IPS-20b (cell line): ENCODE measurements around the gene USP51.
"Not testable (repeated sequence)": the region's sequence is repeated elsewhere in the genome, so short reads cannot be mapped to it uniquely, and the experiment has no call there.

Source experiments
- H3K27ac ChIP-seq: one replicate; pipeline ENCODE4 v1.5.1; 2013; ENCODE audit warnings: low read length
- H3K27me3 ChIP-seq: 2 replicates; pipeline ENCODE4 v1.6.1; 2013; ENCODE audit warnings: mild to moderate bottlenecking, low read length, inconsistent platforms; ENCODE audit not compliant: insufficient read depth
- H3K36me3 ChIP-seq: 2 replicates; pipeline ENCODE4 v1.6.1; 2013; ENCODE audit warnings: low read depth, mild to moderate bottlenecking, inconsistent platforms, low read length, moderate library complexity; ENCODE audit not compliant: insufficient read depth
- H3K4me1 ChIP-seq: 2 replicates; pipeline ENCODE4 v1.6.1; 2013; ENCODE audit warnings: mild to moderate bottlenecking, control low read depth, inconsistent platforms, low read length, moderate library complexity; ENCODE audit not compliant: insufficient read depth
- H3K4me3 ChIP-seq: 2 replicates; pipeline ENCODE4 v1.5.1; 2013; ENCODE audit warnings: mild to moderate bottlenecking, low read length, inconsistent platforms
- H3K9ac ChIP-seq: 2 replicates; pipeline ENCODE4 v1.6.1; 2013; ENCODE audit warnings: low read depth, mild to moderate bottlenecking, inconsistent platforms, low read length, moderate library complexity
- H3K9me3 ChIP-seq: 2 replicates; pipeline ENCODE4 v1.6.1; 2013; ENCODE audit warnings: mild to moderate bottlenecking, low read depth, low read length, inconsistent platforms; ENCODE audit not compliant: insufficient read depth

Gene USP51

GRCh38 chrX:55489314-55490009, at the start of gene USP51:
USP51 (minus strand) TSS chrX:55489848; CDS start chrX:55488939, 909 bp downstream.
- H3K27ac ChIP-seq, result peak within 1 kb of the TSS; percentile 36
- peak within 1 kb of the TSS; percentile 94 for H3K4me3 ChIP-seq
- peaks cover 17% of the 10 kb centered on the region for H3K36me3 ChIP-seq
- H3K9me3 ChIP-seq, result no peaks in the 10 kb centered on the region
- no peaks in the 10 kb centered on the region for H3K27me3 ChIP-seq
- H3K9ac ChIP-seq, result peak within 1 kb of the TSS; percentile 88
- peaks cover 7% of the 10 kb centered on the region; the same call in 1 of the 2 replicates for H3K4me1 ChIP-seq

DNA sequence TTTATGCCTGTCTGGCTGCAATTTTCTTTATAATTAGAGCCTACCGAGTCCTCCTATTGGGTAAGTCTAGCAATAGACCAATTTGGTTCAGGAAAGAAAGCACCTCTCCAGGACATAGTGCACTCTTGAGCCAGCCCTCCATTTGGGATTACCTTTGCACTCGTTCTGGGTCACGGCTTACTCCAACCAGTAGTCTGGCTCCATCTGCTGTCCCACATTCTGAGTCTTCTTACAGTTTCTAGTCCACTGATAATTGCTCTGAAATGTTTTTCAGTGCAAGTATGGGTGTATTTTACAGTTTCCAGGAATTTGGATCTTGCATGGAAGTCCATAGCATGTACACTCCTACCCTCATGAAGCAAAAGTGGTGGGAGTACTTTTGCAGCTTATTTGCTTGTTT, 34.8 kb upstream of the USP51 start:
- H3K9me3 ChIP-seq, result no peaks in the 10 kb centered on the region
- no peaks in the 10 kb centered on the region for H3K36me3 ChIP-seq
- no peaks in the 10 kb centered on the region for H3K27me3 ChIP-seq
- no peaks in the 10 kb centered on the region for H3K4me1 ChIP-seq
- H3K27ac ChIP-seq, result no peak overlapping the region
- H3K4me3 ChIP-seq, result no peak overlapping the region
- no peak overlapping the region for H3K9ac ChIP-seq

DNA sequence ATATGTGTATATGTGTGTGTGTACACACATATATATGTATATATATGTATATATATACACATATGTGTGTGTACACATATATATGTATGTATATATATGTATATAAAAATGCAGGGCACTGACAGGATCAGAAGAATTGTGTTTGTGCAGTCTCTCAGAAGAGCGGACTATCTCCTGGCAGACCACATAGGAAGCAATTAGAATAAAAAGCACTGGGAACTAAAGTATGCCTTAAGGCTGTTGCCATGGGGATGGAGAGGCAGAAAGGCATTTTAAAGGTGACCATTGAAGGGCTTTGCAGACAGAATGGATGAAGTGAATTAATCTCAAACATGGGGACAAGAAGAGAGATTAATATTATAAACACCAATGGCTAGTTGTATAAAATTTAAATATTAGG, 33.7 kb upstream of the USP51 start:
- Histone ChIP-seq H3K9me3 (no peaks in the 10 kb centered on the region), H3K4me3 (no peak overlapping the region), H3K27me3 (no peaks in the 10 kb centered on the region), H3K9ac (no peak overlapping the region), H3K4me1 (no peaks in the 10 kb centered on the region), H3K27ac (no peak overlapping the region), H3K36me3 (no peaks in the 10 kb centered on the region)

GRCh38 chrX:55522596-55523276, 33.1 kb upstream of the USP51 start:
- H3K9me3 ChIP-seq, result no peaks in the 10 kb centered on the region

GRCh38 chrX:55521687-55522086, 32.0 kb upstream of the USP51 start:
- H3K4me1 ChIP-seq, result no peaks in the 10 kb centered on the region
- no peaks in the 10 kb centered on the region for H3K9me3 ChIP-seq
- no peak overlapping the region for H3K27ac ChIP-seq
- H3K4me3 ChIP-seq, result no peak overlapping the region
- H3K27me3 ChIP-seq, result no peaks in the 10 kb centered on the region
- no peaks in the 10 kb centered on the region for H3K36me3 ChIP-seq
- no peak overlapping the region for H3K9ac ChIP-seq

More at GRCh38 chrX:55522596-55523276, 33.1 kb upstream of the USP51 start:
- no peak overlapping the region for H3K27ac ChIP-seq
- H3K4me1 ChIP-seq, result no peaks in the 10 kb centered on the region
- no peaks in the 10 kb centered on the region for H3K27me3 ChIP-seq
- H3K9ac ChIP-seq, result no peak overlapping the region
- no peak overlapping the region for H3K4me3 ChIP-seq
- H3K36me3 ChIP-seq, result no peaks in the 10 kb centered on the region

- not testable (repeated sequence) for H3K4me1 ChIP-seq, H3K4me3 ChIP-seq, H3K9ac ChIP-seq, H3K27ac ChIP-seq, H3K27me3 ChIP-seq, H3K9me3 ChIP-seq, H3K36me3 ChIP-seq
Observed at GRCh38 chrX:55516794-55517481, 27.3 kb upstream of the USP51 start.

DNA sequence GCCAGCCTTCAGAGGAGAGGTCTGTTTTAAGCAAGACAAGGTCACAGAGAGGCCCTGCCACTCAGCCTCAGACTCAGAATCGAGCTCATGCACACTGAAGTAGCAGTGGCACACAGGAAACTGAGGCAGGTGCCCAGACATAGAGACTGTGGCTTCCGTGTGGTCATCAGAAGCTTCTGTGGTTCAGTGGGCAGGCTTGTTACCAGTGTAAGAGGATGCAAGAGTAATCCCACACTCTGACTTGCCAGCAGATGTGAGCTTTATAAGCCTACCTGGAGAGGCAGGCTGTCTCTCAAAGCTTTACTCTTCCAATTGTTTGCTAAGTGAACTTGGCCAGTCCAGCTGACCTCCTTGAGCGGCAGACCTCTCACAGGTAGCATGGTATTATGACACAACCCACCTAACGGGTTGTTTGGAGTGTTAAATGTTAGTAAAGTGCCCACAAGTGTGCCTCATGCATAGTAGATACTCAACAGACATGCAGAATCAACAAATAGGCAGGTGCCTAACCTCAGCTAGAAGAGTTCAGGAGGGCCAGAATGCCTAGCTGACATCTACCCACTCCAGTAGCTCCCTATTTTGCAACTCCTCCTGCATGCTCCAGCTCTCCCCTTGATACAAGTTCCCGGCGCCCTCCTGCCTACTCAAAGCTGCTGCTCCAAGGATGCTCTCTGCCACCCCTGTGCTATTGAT, 23.5 kb upstream of the USP51 start:
- not testable (repeated sequence) for H3K9me3 ChIP-seq

DNA sequence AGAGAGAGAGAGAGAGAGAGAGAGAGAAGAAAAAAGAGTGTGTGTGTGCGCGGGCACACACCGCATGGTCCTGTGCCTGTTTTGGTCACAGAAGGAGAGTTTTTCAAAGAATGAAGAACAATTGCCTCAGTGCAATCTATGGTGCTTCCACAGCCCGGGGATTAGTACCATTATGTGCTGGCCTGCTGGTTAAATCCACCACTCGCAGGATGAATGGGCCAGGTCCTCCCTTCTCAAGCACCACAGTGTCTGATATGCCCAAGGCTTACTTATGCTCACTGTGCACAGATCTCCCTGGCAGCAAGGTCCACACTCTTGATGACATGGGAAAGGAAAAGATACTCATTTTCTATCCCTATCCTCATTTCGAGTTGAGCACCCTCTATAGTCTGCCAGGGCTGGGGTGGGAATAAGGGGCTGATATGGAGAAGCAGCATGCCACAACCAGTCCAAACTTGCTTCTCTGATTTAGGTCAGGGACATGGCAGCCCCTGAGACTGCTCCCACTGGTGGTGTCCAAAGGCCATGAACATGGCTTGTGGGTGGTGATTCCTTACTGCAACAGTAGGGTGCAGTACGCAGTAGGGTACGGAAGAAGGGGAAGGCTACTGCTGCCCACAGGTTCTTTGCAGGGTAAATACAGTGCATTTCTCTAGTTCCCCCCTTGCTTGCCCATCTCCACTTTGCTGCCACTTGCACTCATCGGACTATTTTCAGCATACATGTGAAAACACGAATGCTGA, 18.9 kb upstream of the USP51 start:
- not testable (repeated sequence) for H3K36me3 ChIP-seq

More for the DNA sequence above, 23.5 kb upstream of the USP51 start:
- H3K9ac ChIP-seq, H3K27ac ChIP-seq, H3K36me3 ChIP-seq, H3K4me3 ChIP-seq, H3K27me3 ChIP-seq, H3K4me1 ChIP-seq: not testable (repeated sequence)

DNA sequence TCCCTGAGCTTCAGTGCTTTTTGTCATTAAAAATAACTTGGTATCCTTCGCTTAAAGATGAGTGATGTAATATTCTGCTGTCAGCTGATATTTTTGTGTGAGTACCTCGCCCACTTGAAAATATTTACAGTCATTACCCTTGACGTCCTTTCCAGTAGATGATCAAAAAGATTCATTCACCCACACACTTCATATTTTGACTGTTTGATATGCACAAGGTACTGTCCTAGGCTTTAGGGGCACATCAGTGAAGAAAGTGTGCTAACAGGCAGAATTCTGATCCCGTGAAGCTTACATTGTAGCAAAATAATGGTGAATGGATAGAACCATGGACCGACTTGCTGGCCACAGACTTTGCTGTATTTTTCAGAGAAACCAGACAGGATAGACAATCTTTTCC, 18.1 kb upstream of the USP51 start:
- not testable (repeated sequence) for H3K9ac ChIP-seq, H3K27ac ChIP-seq, H3K9me3 ChIP-seq, H3K36me3 ChIP-seq, H3K27me3 ChIP-seq, H3K4me1 ChIP-seq, H3K4me3 ChIP-seq

More for the DNA sequence above, 18.9 kb upstream of the USP51 start:
- H3K9me3 ChIP-seq, H3K4me3 ChIP-seq, H3K4me1 ChIP-seq, H3K9ac ChIP-seq, H3K27me3 ChIP-seq, H3K27ac ChIP-seq: not testable (repeated sequence)

GRCh38 chrX:55507010-55507409, 17.4 kb upstream of the USP51 start:
- H3K27me3 ChIP-seq, H3K9me3 ChIP-seq, H3K27ac ChIP-seq, H3K9ac ChIP-seq, H3K4me3 ChIP-seq, H3K36me3 ChIP-seq, H3K4me1 ChIP-seq: not testable (repeated sequence)

DNA sequence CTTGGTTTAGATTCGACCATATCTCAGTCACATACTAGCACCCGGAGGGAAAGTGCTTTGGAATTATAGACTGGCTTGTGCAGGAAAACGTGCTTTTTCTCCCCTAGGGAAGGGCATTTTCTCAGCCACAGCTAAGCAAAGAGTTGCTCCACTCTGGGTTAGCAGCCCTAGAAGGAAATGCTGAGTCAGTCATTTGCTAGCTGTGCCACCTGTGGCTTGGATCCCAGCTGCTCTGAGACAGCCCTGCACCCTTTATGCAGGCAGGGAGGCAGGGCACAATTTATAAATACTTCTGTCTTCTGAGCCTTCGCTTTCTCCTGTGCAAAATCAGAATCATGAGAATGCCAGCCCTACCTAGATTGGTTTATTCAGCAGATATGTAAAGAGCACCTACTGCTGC, 1.3 kb upstream of the USP51 start:
- no peaks in the 10 kb centered on the region for H3K27me3 ChIP-seq
- H3K27ac ChIP-seq, result no peak overlapping the region
- H3K9ac ChIP-seq, result no peak overlapping the region
- peaks cover 7% of the 10 kb centered on the region; the same call in 1 of the 2 replicates for H3K4me1 ChIP-seq
- H3K4me3 ChIP-seq, result no peak overlapping the region
- peaks cover 17% of the 10 kb centered on the region for H3K36me3 ChIP-seq
- no peaks in the 10 kb centered on the region for H3K9me3 ChIP-seq
